ENCODE data around the gene SLX4IP.
A peak's percentile ranks its signal among the peaks of the same experiment; 100 is the strongest.

Gene SLX4IP

GRCh38 chr20:10532361-10532760 is 97.3 kb downstream of the SLX4IP start:
- DNase-seq (ENCODE audit: extremely low read depth, low read depth), result no peak
- no peak overlapping the region for H3K4me3 ChIP-seq (replicated peaks; ENCODE audit: low read depth, low read length)
- no peak for TF ChIP-seq CTCF (IDR thresholded peaks at IDR 0.05; ENCODE audit: low read depth, low read length, missing control alignments)

GRCh38 chr20:10536531-10536930 is 101.4 kb downstream of the SLX4IP start:
- peak; percentile 31 for TF ChIP-seq CTCF (IDR thresholded peaks at IDR 0.05; ENCODE audit: low read depth, low read length, missing control alignments)
- no peak overlapping the region for H3K4me3 ChIP-seq (replicated peaks; ENCODE audit: low read depth, low read length)

GRCh38 chr20:10537850-10538480 is 102.9 kb downstream of the SLX4IP start:
- TF ChIP-seq CTCF (IDR thresholded peaks at IDR 0.05; ENCODE audit: low read depth, low read length, missing control alignments), result no peak
- H3K4me3 ChIP-seq (replicated peaks; ENCODE audit: low read depth, low read length), result no peak overlapping the region
- no peak for DNase-seq (ENCODE audit: extremely low read depth, low read depth)

More at GRCh38 chr20:10536531-10536930, 101.4 kb downstream of the SLX4IP start:
- DNase-seq (ENCODE audit: extremely low read depth, low read depth), result no peak

- DNase-seq (ENCODE audit: extremely low read depth, low read depth), result no peak
- no peak for TF ChIP-seq CTCF (IDR thresholded peaks at IDR 0.05; ENCODE audit: low read depth, low read length, missing control alignments)
Measured at GRCh38 chr20:10538768-10539167, 103.7 kb downstream of the SLX4IP start.

GRCh38 chr20:10539818-10540553 is 104.9 kb downstream of the SLX4IP start:
- no peak for DNase-seq (ENCODE audit: extremely low read depth, low read depth)
- TF ChIP-seq CTCF (IDR thresholded peaks at IDR 0.05; ENCODE audit: low read depth, low read length, missing control alignments), result no peak
- no peak overlapping the region for H3K4me3 ChIP-seq (replicated peaks; ENCODE audit: low read depth, low read length)

More at GRCh38 chr20:10538768-10539167, 103.7 kb downstream of the SLX4IP start:
- H3K4me3 ChIP-seq (replicated peaks; ENCODE audit: low read depth, low read length), result no peak overlapping the region

- no peak overlapping the region for H3K4me3 ChIP-seq (replicated peaks; ENCODE audit: low read depth, low read length)
- no peak for DNase-seq (ENCODE audit: extremely low read depth, low read depth)
Measured at GRCh38 chr20:10540636-10541493, 105.8 kb downstream of the SLX4IP start.

More at GRCh38 chr20:10540636-10541493, 105.8 kb downstream of the SLX4IP start:
- TF ChIP-seq CTCF (IDR thresholded peaks at IDR 0.05; ENCODE audit: low read depth, low read length, missing control alignments), result no peak
